ENCODE measurements around the gene LCOR.

LCOR gene

DNA sequence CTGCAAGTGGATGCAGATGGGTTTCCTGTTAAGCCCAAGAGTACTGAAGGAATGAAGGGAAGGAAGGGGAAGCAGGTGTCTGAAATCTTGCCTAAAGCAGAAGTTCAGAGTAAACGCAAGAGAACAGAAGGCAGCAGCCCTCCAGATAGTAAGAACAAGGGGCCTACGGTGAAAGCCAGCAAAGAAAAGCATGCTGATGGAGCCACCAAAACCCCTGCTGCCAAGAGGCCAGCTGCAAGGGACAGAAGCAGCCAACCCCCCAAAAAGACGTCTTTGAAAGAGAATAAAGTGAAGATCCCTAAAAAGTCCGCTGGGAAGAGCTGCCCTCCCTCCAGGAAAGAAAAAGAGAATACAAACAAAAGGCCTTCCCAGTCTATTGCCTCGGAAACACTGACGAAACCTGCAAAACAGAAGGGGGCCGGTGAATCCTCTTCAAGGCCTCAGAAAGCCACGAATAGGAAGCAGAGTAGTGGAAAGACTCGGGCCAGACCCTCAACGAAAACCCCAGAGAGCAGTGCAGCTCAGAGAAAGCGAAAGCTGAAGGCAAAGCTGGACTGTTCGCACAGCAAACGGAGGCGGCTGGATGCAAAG lies 152.5 kb downstream of the LCOR start:
- no peak for DNase-seq (ENCODE audit: low spot score in 2 of 2)
- in situ Hi-C loops (cut with MboI; ENCODE audit: low sequenced_read_pairs), result no loop called here
- no peak overlapping the region for H3K4me3 ChIP-seq
- H3K9me3 ChIP-seq, result no peaks in the 10 kb centered on the region
- H3K36me3 ChIP-seq (replicated peaks), result peaks cover 12% of the 10 kb centered on the region
- peaks cover 8% of the 10 kb centered on the region for H3K4me1 ChIP-seq
- no peaks in the 10 kb centered on the region for H3K27me3 ChIP-seq (ENCODE audit: low read depth)

DNA sequence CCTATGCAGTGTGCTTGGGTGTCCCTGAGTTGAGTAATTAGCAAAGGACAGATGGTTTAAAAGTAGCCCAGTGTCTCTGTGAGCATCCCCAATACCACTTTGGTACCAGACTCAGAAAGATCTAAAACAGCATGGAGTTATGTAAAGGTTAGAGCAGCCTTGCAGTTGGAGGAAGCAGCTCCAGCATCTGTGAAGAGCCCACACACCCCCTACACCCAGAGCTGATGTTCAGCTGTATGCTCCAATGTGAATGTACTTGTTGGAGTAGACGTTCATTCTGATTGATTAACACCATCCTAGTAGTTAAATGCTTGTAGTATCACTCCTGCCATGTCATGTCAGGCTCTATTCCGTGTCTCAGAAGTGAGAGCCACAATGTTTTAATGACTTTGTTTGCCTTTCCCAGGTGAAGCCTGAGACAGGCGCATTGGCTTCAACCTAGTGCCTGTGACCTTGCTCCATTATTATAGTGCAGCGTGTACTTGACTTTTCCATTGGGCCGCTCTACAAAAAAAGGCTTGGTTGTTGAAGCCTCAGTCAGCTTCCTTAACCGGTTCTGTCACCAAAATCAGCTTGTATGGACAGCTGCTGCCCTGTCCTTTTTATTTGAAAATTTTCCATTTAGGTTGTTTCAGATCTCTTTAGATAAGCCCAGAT lies 154.2 kb downstream of the LCOR start:
- DNase-seq (ENCODE audit: low spot score in 2 of 2), result peak in 1 of 2 experiments; percentile 12

DNA sequence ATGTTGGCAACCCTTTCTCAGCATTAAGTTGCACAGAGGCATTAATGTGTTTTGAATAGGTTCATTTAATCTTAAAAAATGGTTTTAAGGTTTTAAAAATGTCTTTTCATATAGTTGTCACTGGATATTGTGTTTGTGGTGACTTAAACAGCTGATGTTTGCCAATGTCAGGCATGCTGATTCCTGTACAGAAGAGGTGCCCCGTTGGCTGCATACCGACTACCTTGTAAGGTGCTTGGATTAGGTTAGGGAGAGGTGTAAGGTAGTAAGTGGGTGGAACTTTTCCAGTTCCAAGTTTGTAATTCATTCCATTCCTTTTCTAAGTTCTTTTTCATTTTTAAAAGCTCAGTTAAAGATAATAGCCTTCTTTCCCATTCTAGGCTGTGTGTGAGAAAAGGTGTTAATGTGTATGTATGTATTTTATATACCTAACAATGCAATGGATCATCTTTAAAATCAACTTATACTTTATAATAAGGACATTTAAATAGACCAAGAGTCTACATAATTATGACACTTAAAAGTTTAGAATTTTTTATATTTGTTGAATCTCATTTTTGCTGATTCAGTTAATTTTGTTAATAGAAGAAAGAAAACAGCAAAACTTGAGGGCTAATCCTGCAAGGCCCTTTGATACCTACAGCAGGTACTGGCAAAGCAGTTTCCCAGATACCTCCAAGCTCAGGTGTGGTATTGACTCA lies 155.2 kb downstream of the LCOR start:
- in situ Hi-C loops (cut with MboI; ENCODE audit: low sequenced_read_pairs), result no loop called here
- Histone ChIP-seq H3K4me1 (peaks cover 8% of the 10 kb centered on the region), H3K4me3 (no peak overlapping the region)

More for the DNA sequence above, 154.2 kb downstream of the LCOR start:
- peaks cover 8% of the 10 kb centered on the region for H3K4me1 ChIP-seq
- H3K9me3 ChIP-seq, result no peaks in the 10 kb centered on the region
- in situ Hi-C loops (cut with MboI; ENCODE audit: low sequenced_read_pairs), result no loop called here
- H3K27me3 ChIP-seq (ENCODE audit: low read depth), result no peaks in the 10 kb centered on the region
- no peak overlapping the region for H3K4me3 ChIP-seq
- H3K36me3 ChIP-seq (replicated peaks), result peaks cover 6% of the 10 kb centered on the region

DNA sequence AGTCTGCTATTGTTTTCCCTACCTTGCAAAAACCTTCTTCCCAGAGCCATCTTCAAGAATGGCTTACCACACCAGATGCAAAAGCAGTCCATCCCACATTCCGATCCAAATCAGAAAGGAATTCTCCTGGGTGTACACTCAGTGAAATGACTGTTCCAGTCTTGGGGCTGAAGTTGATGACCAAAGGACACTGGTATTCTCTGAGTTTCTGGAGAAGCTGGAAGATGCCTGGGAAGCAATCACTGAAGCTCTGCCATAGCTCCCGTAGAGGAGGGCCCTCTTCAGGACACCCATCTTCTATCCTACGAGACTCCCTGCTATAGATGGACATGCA lies 155.7 kb downstream of the LCOR start:
- no peaks in the 10 kb centered on the region for H3K27me3 ChIP-seq (ENCODE audit: low read depth)
- H3K36me3 ChIP-seq (replicated peaks), result no peaks in the 10 kb centered on the region
- no peak for DNase-seq (ENCODE audit: low spot score in 2 of 2)
- in situ Hi-C loops (cut with MboI; ENCODE audit: low sequenced_read_pairs), result no loop called here
- peaks cover 8% of the 10 kb centered on the region for H3K4me1 ChIP-seq
- no peak overlapping the region for H3K4me3 ChIP-seq
- H3K9me3 ChIP-seq, result no peaks in the 10 kb centered on the region

More for the DNA sequence above, 155.2 kb downstream of the LCOR start:
- Histone ChIP-seq H3K9me3 (no peaks in the 10 kb centered on the region), H3K27me3 (ENCODE audit: low read depth) (no peaks in the 10 kb centered on the region), H3K36me3 (replicated peaks) (no peaks in the 10 kb centered on the region)
- no peak for DNase-seq (ENCODE audit: low spot score in 2 of 2)

DNA sequence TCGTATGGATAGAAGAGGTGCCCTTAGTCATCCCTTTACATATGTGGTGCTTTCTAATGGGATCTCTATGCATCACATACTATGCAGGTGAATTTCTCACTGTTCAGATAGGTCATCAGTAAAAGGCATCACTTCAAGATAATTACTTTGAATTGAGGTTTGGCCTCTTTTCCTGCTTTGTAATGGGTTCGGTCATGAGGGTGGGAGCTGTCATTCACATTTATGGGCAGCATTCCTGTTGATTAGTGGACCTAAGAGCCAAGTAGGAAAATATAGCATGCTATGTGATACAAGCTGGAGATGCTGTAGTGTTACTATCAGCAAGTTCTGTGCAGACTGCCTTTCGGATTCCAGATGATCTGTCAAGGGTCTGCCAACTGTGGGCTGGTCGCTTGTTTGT lies 156.3 kb downstream of the LCOR start:
- Histone ChIP-seq H3K4me1 (peaks cover 8% of the 10 kb centered on the region), H3K27me3 (ENCODE audit: low read depth) (no peaks in the 10 kb centered on the region), H3K9me3 (no peaks in the 10 kb centered on the region), H3K4me3 (no peak overlapping the region), H3K36me3 (replicated peaks) (no peaks in the 10 kb centered on the region)
- in situ Hi-C loops (cut with MboI; ENCODE audit: low sequenced_read_pairs), result no loop called here
- no peak for DNase-seq (ENCODE audit: low spot score in 2 of 2)

DNA sequence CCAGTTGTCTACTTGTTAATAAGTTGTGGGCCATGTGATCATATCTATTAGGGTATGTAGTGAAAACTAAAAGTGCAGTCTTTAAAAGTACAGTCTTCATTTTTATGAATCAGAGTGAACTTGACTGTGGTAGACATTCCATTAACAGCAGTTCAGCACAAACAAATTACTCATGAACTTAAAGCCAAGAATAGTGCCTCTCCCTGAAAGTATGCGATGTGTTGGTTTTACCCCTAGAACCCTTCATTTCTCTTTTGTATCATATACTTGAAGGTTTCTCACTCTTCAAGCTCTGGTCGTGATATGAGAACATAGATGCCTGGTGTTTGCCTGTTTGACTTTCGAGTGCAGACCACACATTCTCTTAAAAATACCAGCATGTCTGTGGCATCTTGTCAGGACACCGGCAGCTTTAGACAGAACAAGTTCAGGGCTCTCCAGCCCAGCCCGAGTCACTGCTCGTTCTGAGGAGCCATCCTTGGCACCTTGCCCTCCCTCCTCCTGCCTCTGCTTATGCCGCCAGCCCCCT lies 159.3 kb downstream of the LCOR start:
- in situ Hi-C loops (cut with MboI; ENCODE audit: low sequenced_read_pairs), result no loop called here
- H3K4me3 ChIP-seq, result no peak overlapping the region
- no peak for DNase-seq (ENCODE audit: low spot score in 2 of 2)
- no peaks in the 10 kb centered on the region for H3K9me3 ChIP-seq
- no peaks in the 10 kb centered on the region for H3K36me3 ChIP-seq (replicated peaks)
- peaks cover 17% of the 10 kb centered on the region for H3K4me1 ChIP-seq
- no peaks in the 10 kb centered on the region for H3K27me3 ChIP-seq (ENCODE audit: low read depth)

DNA sequence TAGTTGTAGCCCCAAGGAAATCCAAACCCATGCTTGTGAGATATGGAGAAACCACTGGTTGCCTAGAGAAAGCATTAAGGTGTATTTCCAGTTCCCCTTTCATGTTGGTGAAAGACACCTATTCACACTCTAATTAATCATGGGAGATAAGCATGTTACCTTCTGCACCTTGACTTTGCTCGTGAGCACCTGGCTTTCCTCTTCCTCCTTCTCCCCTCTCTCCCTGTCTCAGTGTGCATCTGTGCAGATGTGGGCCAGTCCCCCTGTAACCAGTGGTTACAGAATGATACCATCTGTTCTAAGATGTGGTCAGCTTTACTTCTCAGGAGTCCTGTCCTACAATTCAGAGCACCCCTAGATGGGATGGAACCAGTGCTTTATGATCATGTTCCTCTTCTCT lies 160.6 kb downstream of the LCOR start:
- no peak overlapping the region for H3K4me3 ChIP-seq
- H3K27me3 ChIP-seq (ENCODE audit: low read depth), result no peaks in the 10 kb centered on the region
- in situ Hi-C loops (cut with MboI; ENCODE audit: low sequenced_read_pairs), result no loop called here
- no peaks in the 10 kb centered on the region for H3K36me3 ChIP-seq (replicated peaks)
- H3K4me1 ChIP-seq, result peaks cover 12% of the 10 kb centered on the region
- DNase-seq (ENCODE audit: low spot score in 2 of 2), result no peak
- no peaks in the 10 kb centered on the region for H3K9me3 ChIP-seq

DNA sequence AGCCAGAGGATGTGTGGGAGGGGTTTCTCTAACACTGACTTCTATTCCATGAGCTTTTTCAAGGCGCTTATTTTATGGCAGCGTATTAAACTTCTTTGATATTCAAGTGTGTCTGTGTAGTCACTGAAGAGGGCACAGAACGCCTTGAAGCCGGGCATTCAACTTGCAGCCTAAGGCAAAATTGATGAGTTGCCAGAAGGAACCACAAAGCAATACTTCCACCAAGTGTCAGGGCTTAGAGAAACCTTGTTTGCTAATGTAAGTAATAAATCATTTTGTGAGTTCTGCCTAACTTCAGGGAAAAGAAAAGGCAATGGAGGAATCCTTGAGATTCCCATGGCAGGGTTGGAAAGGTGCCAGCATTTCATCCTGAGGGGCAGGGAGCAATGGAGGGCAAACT lies 163.8 kb downstream of the LCOR start:
- Histone ChIP-seq H3K36me3 (replicated peaks) (no peaks in the 10 kb centered on the region), H3K27me3 (ENCODE audit: low read depth) (no peaks in the 10 kb centered on the region), H3K4me1 (peaks cover 12% of the 10 kb centered on the region), H3K4me3 (no peak overlapping the region), H3K9me3 (no peaks in the 10 kb centered on the region)
- DNase-seq (ENCODE audit: low spot score in 2 of 2), result peak; percentile 85 to 92
- in situ Hi-C loops (cut with MboI; ENCODE audit: low sequenced_read_pairs), result no loop called here

DNA sequence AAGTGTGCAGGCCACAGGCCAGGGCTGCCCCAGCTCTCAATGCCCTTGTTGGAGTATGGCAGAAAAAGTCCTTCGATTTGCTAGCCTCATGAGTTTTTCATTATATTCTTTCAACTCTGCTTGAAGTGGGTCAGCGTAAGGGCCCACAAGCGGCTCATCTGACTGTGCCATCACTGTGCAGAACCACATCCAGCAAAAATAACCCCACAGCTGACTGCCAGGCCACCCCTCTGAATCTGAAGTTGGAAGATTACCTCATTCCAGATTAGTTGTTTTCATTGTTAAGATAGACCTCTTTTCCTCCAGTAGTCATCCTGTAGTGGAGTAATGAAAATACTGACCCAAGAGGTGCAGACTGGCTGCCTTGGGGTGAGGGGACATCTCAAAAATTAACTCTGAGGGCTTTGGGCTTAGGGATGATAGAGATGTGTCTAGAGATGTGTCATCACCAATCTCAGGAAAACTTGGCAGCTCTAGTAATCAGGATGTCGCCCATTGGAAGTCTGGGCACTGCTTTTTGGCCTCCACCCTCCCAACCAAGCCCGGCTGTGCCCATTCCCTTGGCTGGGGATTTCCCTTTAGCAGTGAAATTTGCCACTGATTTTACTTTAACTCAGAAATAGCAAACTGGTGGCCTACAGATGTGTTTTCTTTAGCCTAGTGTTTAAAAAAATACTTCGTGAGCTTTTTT lies 164.3 kb downstream of the LCOR start:
- in situ Hi-C loops (cut with MboI; ENCODE audit: low sequenced_read_pairs), result no loop called here
- Histone ChIP-seq H3K4me1 (peaks cover 12% of the 10 kb centered on the region), H3K4me3 (no peak overlapping the region), H3K9me3 (no peaks in the 10 kb centered on the region), H3K27me3 (ENCODE audit: low read depth) (no peaks in the 10 kb centered on the region), H3K36me3 (replicated peaks) (no peaks in the 10 kb centered on the region)
- no peak for DNase-seq (ENCODE audit: low spot score in 2 of 2)

DNA sequence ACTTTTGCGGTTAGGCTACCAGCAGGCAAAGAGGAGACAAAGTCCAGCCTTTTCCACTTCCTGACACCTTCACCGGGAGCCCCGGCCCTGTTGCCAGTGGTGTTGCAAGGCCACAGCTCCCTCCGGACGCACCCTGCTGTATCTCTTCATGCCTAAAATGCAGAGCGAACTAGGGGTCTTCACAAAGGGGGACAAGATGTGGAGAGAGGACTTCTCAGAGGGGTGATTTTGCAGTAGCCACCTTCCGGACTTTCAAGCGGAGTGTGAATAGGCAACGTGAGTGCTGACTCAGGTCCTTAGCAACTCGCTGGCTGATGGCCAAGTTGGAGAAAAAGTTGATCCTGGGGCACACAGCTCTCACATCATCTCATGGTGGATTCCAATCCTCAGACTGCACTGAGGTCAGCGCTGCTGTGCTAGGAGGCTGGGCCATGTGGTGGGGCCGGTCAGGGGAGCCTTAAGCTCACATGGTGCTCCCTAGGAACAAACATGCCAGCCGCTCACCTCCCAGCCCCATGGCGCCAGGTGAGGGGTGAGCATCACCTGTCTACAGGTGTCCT lies 166.3 kb downstream of the LCOR start:
- H3K4me1 ChIP-seq, result peaks cover 12% of the 10 kb centered on the region
- DNase-seq (ENCODE audit: low spot score in 2 of 2), result no peak
- no peaks in the 10 kb centered on the region for H3K9me3 ChIP-seq
- H3K4me3 ChIP-seq, result no peak overlapping the region
- no peaks in the 10 kb centered on the region for H3K27me3 ChIP-seq (ENCODE audit: low read depth)
- no peaks in the 10 kb centered on the region for H3K36me3 ChIP-seq (replicated peaks)
- in situ Hi-C loops (cut with MboI; ENCODE audit: low sequenced_read_pairs), result no loop called here

DNA sequence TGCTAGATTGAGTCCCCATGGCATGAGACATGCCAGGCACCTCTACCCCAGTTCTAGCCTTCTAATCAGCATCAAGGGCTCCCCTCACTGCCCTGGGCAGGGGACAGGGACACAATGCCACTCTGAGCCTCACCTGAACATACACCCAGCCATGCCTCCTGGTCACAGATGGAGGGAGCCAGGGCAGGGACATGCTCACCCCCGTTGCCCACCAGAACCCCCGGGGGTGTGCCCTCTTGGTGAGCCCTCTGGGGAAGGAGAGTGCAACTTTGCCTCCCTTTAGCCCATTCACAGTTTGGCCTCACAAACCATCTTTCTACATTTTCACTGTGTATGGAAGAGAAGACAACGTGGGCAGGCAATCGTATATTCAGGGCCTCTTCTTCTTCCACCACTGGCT lies 167.2 kb downstream of the LCOR start:
- Histone ChIP-seq H3K4me3 (no peak overlapping the region), H3K9me3 (no peaks in the 10 kb centered on the region), H3K4me1 (peaks cover 12% of the 10 kb centered on the region), H3K27me3 (ENCODE audit: low read depth) (no peaks in the 10 kb centered on the region), H3K36me3 (replicated peaks) (no peaks in the 10 kb centered on the region)
- no peak for DNase-seq (ENCODE audit: low spot score in 2 of 2)
- in situ Hi-C loops (cut with MboI; ENCODE audit: low sequenced_read_pairs), result no loop called here

DNA sequence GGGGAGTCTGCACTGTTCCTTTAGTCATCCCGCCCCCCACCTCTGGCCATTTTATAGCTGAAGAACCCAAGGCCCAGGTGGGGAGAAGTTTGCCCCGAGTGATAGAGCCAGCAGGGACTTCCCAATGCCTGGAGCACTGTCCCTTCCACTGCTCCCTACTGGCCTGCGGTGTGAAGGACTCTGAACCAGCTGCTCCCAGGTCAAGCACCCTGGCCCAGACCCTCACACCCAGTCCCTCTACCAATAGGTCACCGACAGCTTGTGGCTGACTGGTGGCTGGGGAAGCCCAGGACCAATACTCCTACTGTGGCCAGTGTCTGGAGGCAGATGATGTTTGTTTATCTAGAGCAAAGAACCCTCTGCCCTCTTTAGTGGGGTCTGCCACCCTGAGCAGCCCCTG lies 167.9 kb downstream of the LCOR start:
- no peaks in the 10 kb centered on the region for H3K9me3 ChIP-seq
- DNase-seq (ENCODE audit: low spot score in 2 of 2), result no peak
- peaks cover 12% of the 10 kb centered on the region for H3K4me1 ChIP-seq
- H3K4me3 ChIP-seq, result no peak overlapping the region
- no peaks in the 10 kb centered on the region for H3K36me3 ChIP-seq (replicated peaks)
- H3K27me3 ChIP-seq (ENCODE audit: low read depth), result no peaks in the 10 kb centered on the region
- in situ Hi-C loops (cut with MboI; ENCODE audit: low sequenced_read_pairs), result no loop called here

DNA sequence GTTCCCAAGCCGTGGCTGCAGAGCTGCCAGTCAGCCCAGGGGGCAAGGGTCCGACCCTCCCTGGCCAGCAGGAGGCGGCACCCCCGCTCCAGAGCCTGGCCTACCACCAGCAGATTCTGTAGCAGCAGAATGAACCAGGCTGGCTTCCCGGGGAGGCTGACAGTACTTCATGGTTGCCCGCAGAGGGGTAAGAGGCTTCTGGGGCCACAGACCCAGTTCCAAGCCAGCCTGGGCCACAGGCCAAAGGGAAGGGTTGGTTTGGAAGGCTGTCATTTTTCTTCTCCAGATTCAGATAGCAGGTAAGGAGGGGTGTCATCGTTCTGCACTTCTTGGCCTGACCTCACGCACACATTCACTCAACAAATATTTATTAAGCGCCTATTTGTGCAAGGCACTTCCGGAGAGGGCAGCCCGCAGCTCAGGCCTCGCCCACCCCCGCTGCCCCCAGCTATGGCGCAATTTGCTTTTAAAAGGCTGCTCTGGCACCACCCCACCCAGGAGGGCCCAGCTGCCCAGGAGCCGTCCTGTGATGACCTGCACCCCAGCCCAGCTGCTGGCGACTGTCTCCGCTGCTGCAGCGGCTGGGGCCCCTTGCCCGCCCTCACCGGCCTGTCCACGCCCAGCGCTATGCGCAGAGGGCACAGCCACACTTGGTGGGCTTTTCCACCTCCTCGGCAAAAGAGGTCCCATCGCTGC lies 168.5 kb downstream of the LCOR start:
- peaks cover 6% of the 10 kb centered on the region for H3K4me1 ChIP-seq
- in situ Hi-C loops (cut with MboI; ENCODE audit: low sequenced_read_pairs), result no loop called here
- H3K4me3 ChIP-seq, result no peak overlapping the region
- no peaks in the 10 kb centered on the region for H3K36me3 ChIP-seq (replicated peaks)
- DNase-seq (ENCODE audit: low spot score in 2 of 2), result no peak
- no peaks in the 10 kb centered on the region for H3K9me3 ChIP-seq
- H3K27me3 ChIP-seq (ENCODE audit: low read depth), result no peaks in the 10 kb centered on the region
